NCI-H774 (cell line): ENCODE results near the gene ADM5.

Experiments used
- DNase-seq: peaks from one replicate; lab custom pipeline; 2025; lab: John Stamatoyannopoulos, UW

Gene ADM5

GRCh38 chr19:49658566-49659442, 30.6 kb upstream of the ADM5 start:
- no peak for DNase-seq

- DNase-seq = no peak
Observed at GRCh38 chr19:49660338-49660961, 28.9 kb upstream of the ADM5 start.

GRCh38 chr19:49662011-49662410, 27.4 kb upstream of the ADM5 start:
- DNase-seq = no peak

GRCh38 chr19:49663224-49663623, 26.2 kb upstream of the ADM5 start:
- no peak for DNase-seq

- DNase-seq = peak; percentile 83
Observed at GRCh38 chr19:49664171-49665035, 25.0 kb upstream of the ADM5 start.

GRCh38 chr19:49665036-49665350, 24.4 kb upstream of the ADM5 start:
- no peak for DNase-seq

GRCh38 chr19:49665351-49666119, 23.9 kb upstream of the ADM5 start, which contains the start of the genes BCL2L12 and IRF3:
Gene BCL2L12, plus strand, starts transcription at chr19:49665933. Its CDS starts 760 bp downstream, at chr19:49666693.
Gene IRF3, minus strand, starts transcription at chr19:49665857. Its CDS starts 1,019 bp downstream, at chr19:49664838.
- DNase-seq = peak; percentile 92

- no peak for DNase-seq
Observed at GRCh38 chr19:49666120-49666444, 23.3 kb upstream of the ADM5 start.

GRCh38 chr19:49667473-49667872, 21.9 kb upstream of the ADM5 start:
- no peak for DNase-seq

GRCh38 chr19:49669516-49669915, 19.9 kb upstream of the ADM5 start:
- no peak for DNase-seq

- DNase-seq = peak; percentile 71
Observed at GRCh38 chr19:49672131-49672919, 17.1 kb upstream of the ADM5 start.

GRCh38 chr19:49676136-49676783, 13.1 kb upstream of the ADM5 start:
- peak; percentile 91 for DNase-seq

- DNase-seq = peak; percentile 100
Observed at GRCh38 chr19:49676784-49677230, 12.6 kb upstream of the ADM5 start.

GRCh38 chr19:49677231-49677900, 12.0 kb upstream of the ADM5 start, which contains the start of gene PRMT1:
Gene PRMT1, plus strand, starts transcription at chr19:49677271. Its CDS starts 10 bp downstream, at chr19:49677281.
- DNase-seq = peak; percentile 30

- peak; percentile 3 for DNase-seq
Observed at GRCh38 chr19:49677901-49678674, 11.3 kb upstream of the ADM5 start.

GRCh38 chr19:49678985-49679770, 10.2 kb upstream of the ADM5 start:
- no peak for DNase-seq

GRCh38 chr19:49679771-49680413, 9.5 kb upstream of the ADM5 start:
- DNase-seq = no peak
